ENCODE data around the gene MTNR1B. TPM values are rescaled to one million over a fixed set of nuclear protein-coding genes. Genes with fewer than 3 reads are reported as not detected.

Gene MTNR1B
- total RNA-seq = not detected in 2 replicates

DNA sequence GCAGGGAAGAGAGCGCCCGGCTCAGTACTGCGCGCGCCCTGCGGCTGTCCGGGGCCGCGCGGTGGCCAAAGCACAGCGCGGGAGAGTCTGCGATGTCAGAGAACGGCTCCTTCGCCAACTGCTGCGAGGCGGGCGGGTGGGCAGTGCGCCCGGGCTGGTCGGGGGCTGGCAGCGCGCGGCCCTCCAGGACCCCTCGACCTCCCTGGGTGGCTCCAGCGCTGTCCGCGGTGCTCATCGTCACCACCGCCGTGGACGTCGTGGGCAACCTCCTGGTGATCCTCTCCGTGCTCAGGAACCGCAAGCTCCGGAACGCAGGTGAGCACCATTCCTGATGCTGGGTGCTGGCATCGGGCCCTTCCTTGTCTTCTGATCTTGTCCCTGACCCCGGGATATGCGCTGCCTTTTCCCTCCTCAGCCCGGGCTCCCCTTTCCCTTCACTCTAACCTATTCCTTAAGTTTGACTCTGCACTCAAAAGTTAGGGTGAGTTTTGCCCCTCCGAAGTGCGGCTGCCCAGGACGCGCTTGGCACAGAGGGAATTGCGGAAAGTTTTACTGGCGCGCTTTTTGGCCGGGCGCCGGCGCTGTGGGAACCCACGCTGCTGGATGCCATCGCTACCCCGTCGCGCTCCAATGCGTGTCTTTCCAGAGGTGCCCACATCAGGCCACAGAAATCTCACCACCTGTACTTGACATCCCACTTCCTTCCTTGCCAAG lies at the start of gene MTNR1B:
MTNR1B (plus strand) TSS at position 18 of the 714 bp plus-strand sequence; CDS start at position 93, 75 bp downstream.

Other genes starting within 250 kb of the MTNR1B start
- 6.2 and 7.1 TPM in 2 replicates for gene SLC36A4, start 228.3 kb downstream of the MTNR1B start, total RNA-seq

Data from pericardium fibroblast (primary cell).